Measurements from ENCODE around the gene GUCA2B.
A peak's percentile ranks its signal among the peaks of the same experiment; 100 is the strongest.

Gene GUCA2B

GRCh38 chr1:42168391-42168670 is 15.1 kb downstream of the GUCA2B start:
- DNase-seq = no peak

- no peak for DNase-seq
Measured at GRCh38 chr1:42168763-42169162, 15.6 kb downstream of the GUCA2B start.

- DNase-seq = no peak
Measured at GRCh38 chr1:42170779-42171621, 17.8 kb downstream of the GUCA2B start.

- DNase-seq = no peak
Measured at GRCh38 chr1:42171679-42172266, 18.6 kb downstream of the GUCA2B start.

GRCh38 chr1:42172381-42173133 is 19.3 kb downstream of the GUCA2B start:
- DNase-seq = no peak

GRCh38 chr1:42173155-42173933 is 20.1 kb downstream of the GUCA2B start:
- DNase-seq = peak; percentile 61

- no peak for DNase-seq
Measured at GRCh38 chr1:42173961-42174735, 20.9 kb downstream of the GUCA2B start.

GRCh38 chr1:42175314-42176054 is 22.3 kb downstream of the GUCA2B start:
- no peak for DNase-seq

GRCh38 chr1:42176902-42177519 is 23.8 kb downstream of the GUCA2B start:
- peak; percentile 36 for DNase-seq

GRCh38 chr1:42177541-42177981 is 24.4 kb downstream of the GUCA2B start:
- no peak for DNase-seq

- no peak for DNase-seq
Measured at GRCh38 chr1:42178249-42178648, 25.0 kb downstream of the GUCA2B start.

- DNase-seq = no peak
Measured at GRCh38 chr1:42179275-42179674, 26.1 kb downstream of the GUCA2B start.

- DNase-seq = no peak
Measured at GRCh38 chr1:42179900-42180329, 26.7 kb downstream of the GUCA2B start.

- DNase-seq = no peak
Measured at GRCh38 chr1:42181687-42182086, 28.5 kb downstream of the GUCA2B start.

GRCh38 chr1:42183210-42183956 is 30.2 kb downstream of the GUCA2B start:
- no peak for DNase-seq

GRCh38 chr1:42183957-42184268 is 30.7 kb downstream of the GUCA2B start:
- no peak for DNase-seq

GRCh38 chr1:42184616-42185015 is 31.4 kb downstream of the GUCA2B start:
- no peak for DNase-seq

- no peak for DNase-seq
Measured at GRCh38 chr1:42186152-42186551, 32.9 kb downstream of the GUCA2B start.

GRCh38 chr1:42189931-42190853 is 37.0 kb downstream of the GUCA2B start:
- DNase-seq = no peak
